NCI-H2196 treated with DMSO at 0.1 percent for 48 hours (cell line): ENCODE measurements around the gene PRXL2B.
"Not testable (repeated sequence)": the region's sequence is repeated elsewhere in the genome, so short reads cannot be mapped to it uniquely, and the experiment has no call there.

Experiments
- DNase-seq: peaks from one replicate; lab custom pipeline; 2025; ENCODE audit not compliant: unreplicated experiment; lab: John Stamatoyannopoulos, UW

PRXL2B gene

GRCh38 chr1:2586154-2587070, at the start of gene PRXL2B:
Gene PRXL2B, plus strand, starts transcription at chr1:2586777. Its CDS starts 109 bp downstream, at chr1:2586886.
- DNase-seq: peak; percentile 95

GRCh38 chr1:2537784-2538115, 48.8 kb upstream of the PRXL2B start:
- DNase-seq: no peak

- no peak for DNase-seq
These were observed 48.2 kb upstream of the PRXL2B start for GRCh38 chr1:2538376-2538775.

- no peak for DNase-seq
These were observed 47.7 kb upstream of the PRXL2B start for GRCh38 chr1:2538872-2539271.

GRCh38 chr1:2539312-2539907, 47.2 kb upstream of the PRXL2B start:
- no peak for DNase-seq

- DNase-seq: no peak
These were observed 45.6 kb upstream of the PRXL2B start for GRCh38 chr1:2540816-2541492.

GRCh38 chr1:2541619-2542245, 44.8 kb upstream of the PRXL2B start:
- DNase-seq: no peak

- no peak for DNase-seq
These were observed 44.2 kb upstream of the PRXL2B start for GRCh38 chr1:2542246-2542915.

GRCh38 chr1:2543543-2544092, 43.0 kb upstream of the PRXL2B start:
- no peak for DNase-seq

GRCh38 chr1:2544093-2544874, 42.3 kb upstream of the PRXL2B start:
- DNase-seq: no peak

GRCh38 chr1:2544875-2545640, 41.5 kb upstream of the PRXL2B start:
- DNase-seq: no peak

GRCh38 chr1:2545754-2546514, 40.6 kb upstream of the PRXL2B start:
- peak; percentile 99 for DNase-seq

- peak; percentile 91 for DNase-seq
These were observed 39.9 kb upstream of the PRXL2B start for GRCh38 chr1:2546515-2547209.

- no peak for DNase-seq
These were observed 39.1 kb upstream of the PRXL2B start for GRCh38 chr1:2547210-2548067.

- peak; percentile 78 for DNase-seq
These were observed 38.4 kb upstream of the PRXL2B start for GRCh38 chr1:2548068-2548589.

GRCh38 chr1:2549367-2550029, 37.1 kb upstream of the PRXL2B start:
- not testable (repeated sequence) for DNase-seq
